Bone marrow (tissue), 2 donors: ENCODE data around the gene PRRX2.

Experiments used
- DNase-seq, 2 donors: peaks; one replicate each; lab custom pipeline; 2025; lab: John Stamatoyannopoulos, UW

PRRX2 gene

DNA sequence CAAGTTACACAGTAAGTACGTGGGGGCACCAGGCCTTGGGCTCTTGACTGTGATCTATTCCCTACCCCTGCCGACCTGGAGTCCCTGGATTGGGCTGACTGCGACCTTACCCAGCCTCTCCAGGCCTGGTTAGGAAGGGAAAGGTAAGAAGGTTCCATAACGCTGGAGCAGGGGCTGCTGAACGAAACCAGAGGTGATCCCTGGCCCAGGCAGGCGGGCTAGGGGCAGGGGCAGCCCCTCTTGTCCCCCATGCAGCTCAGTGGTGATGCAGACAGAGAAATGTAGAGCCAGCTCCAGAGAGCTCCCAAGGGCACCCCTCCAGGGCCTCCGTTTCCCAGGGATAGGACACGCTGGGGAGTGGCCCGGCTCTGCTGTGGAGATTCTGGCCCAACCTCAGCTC lies 14.1 kb downstream of the PRRX2 start:
- DNase-seq, result no peak

GRCh38 chr9:129681924-129682323 lies 16.5 kb downstream of the PRRX2 start:
- DNase-seq, result no peak

DNA sequence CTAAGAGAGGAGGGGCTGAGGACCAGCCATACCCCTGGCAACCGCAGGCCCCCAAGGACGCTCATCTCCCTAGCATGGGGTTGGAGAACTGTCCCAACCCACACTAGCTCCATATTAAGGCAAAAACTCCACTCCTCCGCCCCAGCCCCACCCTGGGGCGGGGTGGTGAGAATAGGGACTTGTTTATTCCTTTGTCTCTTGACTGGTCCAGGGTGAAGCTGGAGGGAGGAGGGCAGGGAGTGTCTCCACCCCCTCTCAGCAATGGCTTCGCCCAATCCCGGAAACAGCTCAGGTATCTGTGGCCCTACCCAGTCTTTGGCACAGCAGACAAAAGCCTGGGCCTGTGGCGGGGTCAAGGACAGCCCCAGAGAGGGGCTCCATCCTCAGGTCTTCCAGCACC lies 16.9 kb downstream of the PRRX2 start:
- DNase-seq, result no peak

DNA sequence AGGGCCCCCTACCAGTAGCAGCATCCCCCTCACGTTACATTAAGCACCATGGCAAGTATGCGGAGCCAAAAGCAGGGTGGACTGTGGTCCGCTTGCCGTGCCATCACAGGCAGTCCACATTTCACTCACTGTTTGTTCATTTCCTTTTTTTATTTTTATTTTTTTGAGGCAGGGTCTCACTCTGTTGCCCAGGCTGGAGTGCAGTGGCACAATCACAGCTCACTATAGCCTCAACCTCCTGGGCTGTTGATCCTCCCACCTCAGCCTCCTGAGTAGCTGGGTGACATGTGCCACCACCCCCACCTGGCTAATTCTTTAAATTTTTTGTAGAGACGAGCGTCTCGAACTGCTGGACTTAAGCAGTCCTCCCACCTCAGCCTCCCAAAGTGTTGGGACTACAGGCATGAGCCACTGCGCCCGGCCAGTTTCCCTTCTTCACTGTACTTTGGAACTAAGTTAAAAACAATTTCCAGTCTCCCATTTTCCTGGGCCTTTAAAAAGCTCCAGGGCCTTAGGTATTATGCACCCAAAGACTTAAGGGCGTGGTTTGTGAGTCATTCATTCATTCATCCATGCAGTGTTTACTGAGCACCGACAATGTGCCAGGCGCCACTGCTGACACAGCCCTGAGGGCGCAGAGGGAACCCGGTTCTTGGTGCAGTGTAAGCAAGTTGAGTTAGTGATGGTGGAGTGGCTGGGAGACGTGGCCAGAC lies 19.9 kb downstream of the PRRX2 start:
- no peak for DNase-seq

DNA sequence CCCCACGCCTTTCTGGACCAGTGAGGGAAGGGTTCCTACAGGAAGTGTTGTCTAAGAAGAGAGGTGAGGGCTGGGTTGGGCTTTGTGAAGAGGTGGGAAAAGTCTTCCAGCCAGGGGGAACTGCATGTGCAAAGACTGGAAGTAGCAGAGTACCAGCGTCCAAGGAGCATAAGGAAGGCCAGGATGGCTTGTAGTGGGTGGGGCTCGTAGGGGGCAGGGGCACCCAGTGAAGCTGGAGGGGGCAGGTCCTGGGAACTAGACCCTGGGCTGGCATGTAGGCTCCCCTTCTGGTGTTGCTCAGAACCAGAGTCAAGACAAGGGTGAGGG lies 20.4 kb downstream of the PRRX2 start:
- no peak for DNase-seq

DNA sequence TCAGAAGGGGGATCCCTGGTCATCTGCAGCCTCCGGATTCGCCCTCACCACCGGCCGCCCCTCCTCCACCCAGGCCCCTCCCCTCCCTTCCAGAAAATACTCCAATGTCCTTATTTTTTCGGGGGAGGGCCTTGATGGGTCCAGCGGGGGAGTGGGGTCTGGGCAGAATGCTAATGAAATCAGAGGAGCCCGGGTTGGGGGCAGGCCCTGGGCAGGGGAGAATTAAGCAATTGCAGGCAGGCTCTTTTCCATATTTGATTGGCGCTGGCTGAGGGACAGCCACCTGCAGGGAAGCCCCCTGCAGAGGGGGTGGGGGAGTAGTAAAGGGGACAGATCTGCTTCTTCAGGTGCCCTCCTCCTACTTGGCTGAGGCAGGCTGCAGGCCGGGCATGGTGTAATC lies 21.3 kb downstream of the PRRX2 start:
- no peak for DNase-seq

DNA sequence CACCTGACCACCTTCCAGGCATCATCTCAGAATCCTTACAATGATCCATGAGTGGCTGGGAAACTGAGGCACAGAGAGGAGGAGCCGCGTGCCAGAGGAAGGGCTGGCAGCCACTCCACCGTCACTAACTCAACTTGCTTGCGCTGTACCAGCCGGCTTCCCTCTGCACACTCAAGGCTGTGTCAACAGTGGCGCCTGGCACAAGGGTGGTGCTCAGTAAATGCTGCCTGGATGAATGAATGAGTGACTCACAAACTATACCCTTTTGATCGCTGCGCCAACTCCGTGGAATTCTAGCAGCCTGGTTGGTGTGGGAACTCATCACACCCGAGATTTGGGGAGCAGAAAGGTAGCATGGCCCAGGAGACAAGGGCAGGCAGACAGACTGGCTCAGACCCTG lies 21.9 kb downstream of the PRRX2 start:
- no peak for DNase-seq

GRCh38 chr9:129688285-129689043 lies 23.0 kb downstream of the PRRX2 start:
- no peak for DNase-seq

- no peak for DNase-seq
Measured at GRCh38 chr9:129692534-129692933, 27.1 kb downstream of the PRRX2 start.

- no peak for DNase-seq
Measured at GRCh38 chr9:129693741-129694140, 28.3 kb downstream of the PRRX2 start.

- DNase-seq, result no peak
Measured at GRCh38 chr9:129694243-129694646, 28.8 kb downstream of the PRRX2 start.

DNA sequence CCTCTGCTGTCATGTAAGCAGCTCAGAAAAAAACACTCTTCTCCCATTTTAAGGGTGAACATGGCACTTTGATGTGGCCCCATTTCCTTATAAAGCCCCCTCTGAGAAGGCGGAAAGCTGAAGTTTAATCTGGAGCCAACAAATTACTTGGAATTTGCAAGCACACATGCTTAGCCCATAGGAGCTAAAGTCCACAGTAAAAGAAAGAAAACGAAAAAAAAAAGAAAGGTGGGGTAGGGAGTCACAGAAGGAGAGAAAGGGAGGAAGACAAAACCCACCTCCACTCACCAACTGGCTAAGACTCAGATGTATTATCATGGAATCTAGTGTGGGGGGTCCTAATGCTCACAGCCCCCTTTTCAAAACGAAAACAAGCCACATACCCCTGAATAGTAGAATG lies 30.4 kb downstream of the PRRX2 start:
- no peak for DNase-seq

DNA sequence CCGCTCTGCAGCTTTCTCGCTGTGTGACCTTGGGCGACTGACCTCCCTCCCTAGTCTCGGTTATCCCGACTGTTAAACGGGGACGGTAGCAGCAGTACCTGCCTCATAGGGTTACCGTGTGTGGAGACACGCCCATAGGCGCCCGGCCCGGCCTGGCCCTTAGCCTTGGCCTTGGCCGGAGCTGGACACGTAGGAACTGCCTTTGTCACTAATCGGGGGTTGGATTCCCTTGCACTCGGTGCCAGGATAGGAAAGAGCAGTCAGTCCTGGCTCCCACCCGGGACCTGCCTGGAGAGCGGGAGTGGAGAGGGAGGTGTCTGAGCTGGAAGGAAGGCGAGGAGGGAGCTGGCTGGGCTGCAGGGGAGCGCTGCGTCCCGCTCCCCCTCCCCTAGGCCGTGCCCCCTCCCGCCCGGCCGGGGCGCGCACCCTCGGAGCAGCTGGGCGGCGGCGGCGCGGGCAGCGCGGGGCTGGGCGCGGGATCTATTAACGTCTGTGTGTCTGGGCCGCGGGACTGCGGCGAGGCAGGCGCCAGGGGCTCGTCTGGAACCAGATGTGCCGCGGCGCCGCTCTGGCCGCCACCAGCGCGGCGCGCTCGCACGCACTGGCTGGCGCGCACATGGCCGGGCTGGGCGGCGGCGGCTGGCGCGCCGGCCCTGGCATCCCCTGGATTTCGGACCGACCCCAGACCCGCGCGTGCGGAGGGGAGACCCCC lies 31.7 kb downstream of the PRRX2 start:
- no peak for DNase-seq

- DNase-seq, result no peak
Measured at GRCh38 chr9:129697656-129698253, 32.3 kb downstream of the PRRX2 start.

GRCh38 chr9:129698254-129698757 lies 32.9 kb downstream of the PRRX2 start:
- DNase-seq, result no peak

- no peak for DNase-seq
Measured at GRCh38 chr9:129701054-129701453, 35.6 kb downstream of the PRRX2 start.

DNA sequence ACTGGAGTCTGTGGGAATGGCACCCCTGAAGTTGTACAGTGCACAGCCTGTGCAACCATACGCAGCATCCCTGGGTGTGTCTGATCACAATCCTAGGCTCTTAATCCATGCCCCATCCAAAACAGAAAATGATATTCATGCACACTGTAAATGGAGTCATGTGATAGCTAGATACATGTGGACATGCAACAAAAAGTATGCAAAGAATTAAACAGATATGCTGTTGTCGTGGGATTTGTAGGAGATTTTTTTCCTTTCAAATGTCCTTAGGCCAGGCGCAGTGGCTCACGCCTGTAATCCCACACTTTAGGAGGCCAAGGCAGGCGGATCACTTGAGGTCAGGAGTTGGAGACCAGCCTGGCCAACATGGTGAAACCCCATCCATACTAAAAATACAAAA lies 36.1 kb downstream of the PRRX2 start:
- DNase-seq, result no peak

- no peak for DNase-seq
Measured at GRCh38 chr9:129702589-129703520, 37.4 kb downstream of the PRRX2 start.

DNA sequence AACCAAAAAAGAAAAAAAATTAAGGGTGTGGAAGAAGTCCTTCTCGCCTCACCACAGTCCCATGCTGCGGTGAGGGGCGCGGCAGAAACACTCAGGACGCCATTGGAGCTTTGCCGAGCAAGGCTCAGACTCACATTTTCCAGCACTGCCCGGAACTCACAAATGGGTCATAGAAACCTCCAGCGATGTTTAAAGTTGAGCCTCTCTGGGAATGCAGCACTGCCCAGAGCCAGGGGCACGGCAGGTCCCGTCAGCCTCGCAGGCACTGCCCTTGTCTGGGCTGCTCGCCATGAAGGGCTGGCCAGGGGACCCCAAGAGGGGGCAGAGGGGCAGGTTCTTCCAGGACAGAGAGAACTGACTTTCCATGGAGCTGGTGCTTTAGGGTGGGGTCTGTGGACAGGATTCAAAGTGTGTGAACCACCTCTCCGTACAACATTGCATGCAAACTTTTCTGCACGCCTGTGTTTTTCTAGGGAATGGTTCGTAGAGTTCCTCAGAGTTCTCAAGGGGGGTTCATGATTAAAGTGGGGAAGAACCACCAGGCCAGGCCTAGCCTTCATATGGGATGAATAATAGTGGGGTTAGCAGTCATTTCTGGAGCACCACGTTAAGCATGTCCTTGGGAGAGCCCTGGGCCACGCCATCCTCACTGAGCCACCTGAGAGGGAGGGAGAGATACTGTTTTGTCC lies 38.4 kb downstream of the PRRX2 start:
- DNase-seq, result no peak

DNA sequence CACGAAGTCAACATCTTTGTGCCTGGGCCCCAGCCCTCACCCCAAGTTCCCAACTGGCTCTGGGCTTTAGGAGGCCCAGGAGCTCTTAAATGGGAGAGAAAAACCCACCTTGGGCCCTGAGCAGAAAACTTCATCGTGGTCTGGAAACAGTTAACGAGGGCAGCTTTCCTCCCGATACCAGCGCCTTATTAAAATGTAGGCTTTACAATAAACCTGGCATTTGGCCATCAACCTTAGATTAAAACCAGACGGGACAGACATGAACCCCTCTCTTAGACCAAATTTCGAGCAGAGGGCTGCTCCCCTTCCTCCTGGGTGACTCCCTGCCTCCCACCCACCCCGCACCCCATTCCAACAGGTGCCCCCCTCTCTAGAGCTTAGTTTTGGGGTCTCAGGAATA lies 39.4 kb downstream of the PRRX2 start:
- no peak for DNase-seq

- no peak for DNase-seq
Measured at GRCh38 chr9:129708793-129709192, 43.3 kb downstream of the PRRX2 start.
